ENCODE measurements around the gene AP2S1.

Gene AP2S1

GRCh38 chr19:46896076-46896794 is 45.6 kb upstream of the AP2S1 start:
- peak overlapping the region; percentile 65 for H3K27ac ChIP-seq (ENCODE audit: low read depth, low read length)
- peak overlapping the region; percentile 30 for H3K4me3 ChIP-seq (ENCODE audit: low read length)
- H3K4me2 ChIP-seq (ENCODE audit: low read length): peak overlapping the region; percentile 45
- peaks cover 64% of the 10 kb centered on the region for H3K4me1 ChIP-seq (ENCODE audit: control insufficient read depth, low read length)
- no peaks in the 10 kb centered on the region for H3K9me3 ChIP-seq (ENCODE audit: control insufficient read depth, insufficient read depth, low read length)
- H3K9me2 ChIP-seq (replicated peaks; ENCODE audit: control insufficient read depth, low read length): no peaks in the 10 kb centered on the region
- H3K27me3 ChIP-seq (ENCODE audit: control insufficient read depth, low read length): no peaks in the 10 kb centered on the region
- TF ChIP-seq EZH2phosphoT487 (IDR thresholded peaks at IDR 0.05; ENCODE audit: borderline replicate concordance, low read length): no peak
- TF ChIP-seq CTCF (IDR thresholded peaks at IDR 0.05; ENCODE audit: low read depth, low read length, poor library complexity, severe bottlenecking): no peak
- peaks cover 97% of the 10 kb centered on the region for H3K79me2 ChIP-seq (ENCODE audit: control insufficient read depth, low read length)
- H3F3A ChIP-seq (ENCODE audit: control insufficient read depth, insufficient read depth): peaks cover 11% of the 10 kb centered on the region; the same call in 1 of the 2 replicates
- H3K36me3 ChIP-seq (ENCODE audit: control insufficient read depth, low read length): no peaks in the 10 kb centered on the region
- H4K20me1 ChIP-seq (ENCODE audit: control insufficient read depth, insufficient read depth, low read depth, low read length): peaks cover 3% of the 10 kb centered on the region; the same call in 1 of the 2 replicates

- H3K27ac ChIP-seq (ENCODE audit: low read depth, low read length): peak overlapping the region; percentile 54
- peak overlapping the region; percentile 68 for H3K4me2 ChIP-seq (ENCODE audit: low read length)
- H3K27me3 ChIP-seq (ENCODE audit: control insufficient read depth, low read length): no peaks in the 10 kb centered on the region
- TF ChIP-seq EZH2phosphoT487 (IDR thresholded peaks at IDR 0.05; ENCODE audit: borderline replicate concordance, low read length) (no peak), CTCF (IDR thresholded peaks at IDR 0.05; ENCODE audit: low read depth, low read length, poor library complexity, severe bottlenecking) (no peak)
- peak overlapping the region; percentile 37 for H3K4me3 ChIP-seq (ENCODE audit: low read length)
- peaks cover 26% of the 10 kb centered on the region for H3F3A ChIP-seq (ENCODE audit: control insufficient read depth, insufficient read depth)
- H3K9me3 ChIP-seq (ENCODE audit: control insufficient read depth, insufficient read depth, low read length): no peaks in the 10 kb centered on the region
- H3K36me3 ChIP-seq (ENCODE audit: control insufficient read depth, low read length): no peaks in the 10 kb centered on the region
- H4K20me1 ChIP-seq (ENCODE audit: control insufficient read depth, insufficient read depth, low read depth, low read length): peaks cover 13% of the 10 kb centered on the region
- H3K4me1 ChIP-seq (ENCODE audit: control insufficient read depth, low read length): peaks cover 81% of the 10 kb centered on the region
- H3K9me2 ChIP-seq (replicated peaks; ENCODE audit: control insufficient read depth, low read length): no peaks in the 10 kb centered on the region
- H3K79me2 ChIP-seq (ENCODE audit: control insufficient read depth, low read length): peaks cover 88% of the 10 kb centered on the region
Measured at GRCh38 chr19:46892252-46893179, 41.9 kb upstream of the AP2S1 start.

- no peak for TF ChIP-seq EZH2phosphoT487 (IDR thresholded peaks at IDR 0.05; ENCODE audit: borderline replicate concordance, low read length)
- TF ChIP-seq CTCF (IDR thresholded peaks at IDR 0.05; ENCODE audit: low read depth, low read length, poor library complexity, severe bottlenecking): no peak
- peaks cover 89% of the 10 kb centered on the region for H3K79me2 ChIP-seq (ENCODE audit: control insufficient read depth, low read length)
- peaks cover 20% of the 10 kb centered on the region for H3F3A ChIP-seq (ENCODE audit: control insufficient read depth, insufficient read depth)
- H3K9me2 ChIP-seq (replicated peaks; ENCODE audit: control insufficient read depth, low read length): no peaks in the 10 kb centered on the region
- H4K20me1 ChIP-seq (ENCODE audit: control insufficient read depth, insufficient read depth, low read depth, low read length): peaks cover 11% of the 10 kb centered on the region
- H3K4me1 ChIP-seq (ENCODE audit: control insufficient read depth, low read length): peaks cover 80% of the 10 kb centered on the region
- H3K27me3 ChIP-seq (ENCODE audit: control insufficient read depth, low read length): no peaks in the 10 kb centered on the region
- H3K4me3 ChIP-seq (ENCODE audit: low read length): no peak overlapping the region
- H3K4me2 ChIP-seq (ENCODE audit: low read length): peak overlapping the region; percentile 13; the same call in 1 of the 2 replicates
- H3K9me3 ChIP-seq (ENCODE audit: control insufficient read depth, insufficient read depth, low read length): no peaks in the 10 kb centered on the region
- H3K36me3 ChIP-seq (ENCODE audit: control insufficient read depth, low read length): no peaks in the 10 kb centered on the region
- no peak overlapping the region for H3K27ac ChIP-seq (ENCODE audit: low read depth, low read length)
Measured at GRCh38 chr19:46890423-46891170, 40.0 kb upstream of the AP2S1 start.

All from DOHH2 (cell line).